Keratinocyte (primary cell): ENCODE results near the gene SCUBE1. TPM values are rescaled to one million over a fixed set of nuclear protein-coding genes. Genes with fewer than 3 reads are reported as not detected.

Experiments
- DNase-seq: peaks from one replicate; pipeline ENCODE4 v3.0.0-alpha.2; 2011; ENCODE audit warnings: low read depth, missing footprints, low spot score
- FAIRE-seq: peaks from 2 replicates; lab custom pipeline; 2011; peaks lifted over from hg19 to GRCh38; lab: Jason Lieb, UNC
- H2AFZ ChIP-seq: 2 replicates; pipeline ENCODE4 v1.6.0; 2012; ENCODE audit warnings: low read length, control low read depth, inconsistent platforms; ENCODE audit not compliant: control insufficient read depth
- H3K27ac ChIP-seq: 2 replicates; pipeline ENCODE4 v1.5.1; 2011; ENCODE audit warnings: low read length; ENCODE audit not compliant: control insufficient read depth, insufficient read depth
- H3K27me3 ChIP-seq: 3 replicates; pipeline ENCODE4 v1.6.0; 2011; ENCODE audit warnings: low read length; ENCODE audit not compliant: control insufficient read depth, insufficient read depth; ENCODE audit errors: extremely low read depth
- H3K36me3 ChIP-seq, 2 experiments: 2 replicates in 1 of 2; 3 replicates in 1 of 2; pipeline ENCODE4 v1.5.1; 2011; ENCODE audit warnings: low read length in 2 of 2, mild to moderate bottlenecking in 1 of 2; ENCODE audit not compliant: control insufficient read depth in 2 of 2, insufficient read depth in 2 of 2; ENCODE audit errors: extremely low read depth in 1 of 2
- H3K4me1 ChIP-seq: 3 replicates; pipeline ENCODE4 v1.5.1; 2011; ENCODE audit warnings: low read length; ENCODE audit not compliant: control insufficient read depth, insufficient read depth; ENCODE audit errors: extremely low read depth
- H3K4me2 ChIP-seq: 3 replicates; pipeline ENCODE4 v1.6.0; 2011; ENCODE audit warnings: low read depth, low read length; ENCODE audit not compliant: control insufficient read depth, insufficient read depth; ENCODE audit errors: extremely low read depth
- H3K4me3 ChIP-seq, 3 experiments: fragments of 200-600 bp in 1 of 3; sonication (generic) in 1 of 3; 2 replicates in 2 of 3; 3 replicates in 1 of 3; pipeline ENCODE4 v1.5.1; 2011 to 2016; ENCODE audit warnings: low read length in 3 of 3, mild to moderate bottlenecking in 3 of 3, control low read depth in 2 of 3, inconsistent platforms in 1 of 3, low read depth in 1 of 3, mixed read lengths in 1 of 3, mixed run types in 1 of 3, moderate library complexity in 1 of 3; ENCODE audit not compliant: control insufficient read depth in 2 of 3, insufficient read depth in 2 of 3; ENCODE audit errors: extremely low read depth in 1 of 3
- H3K79me2 ChIP-seq: 2 replicates; pipeline ENCODE4 v1.6.0; 2012; ENCODE audit warnings: low read length; ENCODE audit not compliant: control insufficient read depth, insufficient read depth
- H3K9ac ChIP-seq: 3 replicates; pipeline ENCODE4 v1.6.0; 2011; ENCODE audit warnings: low read length; ENCODE audit not compliant: control insufficient read depth, insufficient read depth; ENCODE audit errors: extremely low read depth
- H3K9me1 ChIP-seq: 3 replicates; pipeline ENCODE4 v1.6.0; 2011; ENCODE audit warnings: low read length; ENCODE audit not compliant: control insufficient read depth, insufficient read depth; ENCODE audit errors: extremely low read depth
- H3K9me3 ChIP-seq: 2 replicates; pipeline ENCODE4 v1.5.1; 2012; ENCODE audit warnings: low read depth, low read length; ENCODE audit not compliant: control insufficient read depth
- H4K20me1 ChIP-seq: 3 replicates; pipeline ENCODE4 v1.6.0; 2011; ENCODE audit warnings: low read length; ENCODE audit not compliant: control insufficient read depth, insufficient read depth; ENCODE audit errors: extremely low read depth
- CTCF ChIP-seq, 3 experiments: IDR thresholded peaks in 1 of 3; conservative IDR thresholded peaks in 1 of 3; optimal IDR thresholded peaks in 1 of 3; 2 replicates in 2 of 3; 3 replicates in 1 of 3; pipeline versions ENCODE3 to v1.5.1; 2011; ENCODE audit warnings: low read length in 3 of 3, mild to moderate bottlenecking in 3 of 3, moderate library complexity in 2 of 3, control low read depth in 1 of 3, inconsistent platforms in 1 of 3; ENCODE audit not compliant: insufficient read depth in 2 of 3; ENCODE audit errors: extremely low read depth in 1 of 3
- EZH2 ChIP-seq: IDR thresholded peaks from one replicate; pipeline ENCODE4 v1.6.1; 2012; ENCODE audit warnings: inconsistent platforms, mild to moderate bottlenecking, low read length, moderate library complexity
- dilution Hi-C: fragments of 300-500 bp; cut with MboI; formaldehyde crosslinking; loops from one replicate; pipeline ENCODE4 v1.7.0; 2020; ENCODE audit warnings: low sequenced_read_pairs; ENCODE audit not compliant: extremely low pct_ligation_motif_present
- polyA plus RNA-seq, 5 experiments: library from polyadenylated mRNA; depleted of rRNA in 3 of 5; stranded (reverse) in 3 of 5; stranded (forward) in 1 of 5; unstranded in 1 of 5; fragments of >200 nt; gene quantifications; 1 replicate in 1 of 5; 2 replicates in 3 of 5; 3 replicates in 1 of 5; pipeline versions ENCODE4 v1.2.1 to v1.2.3, GENCODE V29; 2011 to 2012; ENCODE audit warnings: missing spikeins in 2 of 5, low read depth in 1 of 5, low replicate concordance in 1 of 5

SCUBE1 gene
- polyA plus RNA-seq, 1 donor (not counting 4 experiments of a cell fraction or from before 2014, with no cell fraction given): not detected

GRCh38 chr22:43303166-43303565 is 40.0 kb downstream of the SCUBE1 start:
- no peaks in the 10 kb centered on the region for H3K4me1 ChIP-seq
- H3K27ac ChIP-seq: no peak overlapping the region
- FAIRE-seq (no peak), DNase-seq (no peak)
- H3K79me2 ChIP-seq: no peaks in the 10 kb centered on the region
- H3K9me1 ChIP-seq: no peaks in the 10 kb centered on the region
- H3K9ac ChIP-seq: no peak overlapping the region
- H3K36me3 ChIP-seq: no peaks in the 10 kb centered on the region
- H3K4me2 ChIP-seq: no peak overlapping the region
- TF ChIP-seq CTCF (optimal IDR thresholded peaks at IDR 0.05 in 1 of 3, IDR thresholded peaks at IDR 0.05 in 1 of 3, conservative IDR thresholded peaks at IDR 0.05 in 1 of 3; ENCODE audit: extremely low read depth in 1 of 3, insufficient read depth in 2 of 3, low read length in 3 of 3) (no peak), EZH2 (no peak)
- H3K9me3 ChIP-seq: no peaks in the 10 kb centered on the region
- no peak overlapping the region for H2AFZ ChIP-seq
- no peaks in the 10 kb centered on the region for H4K20me1 ChIP-seq
- H3K27me3 ChIP-seq: peaks cover 9% of the 10 kb centered on the region
- H3K4me3 ChIP-seq: no peak overlapping the region
- dilution Hi-C loops: no loop called here

GRCh38 chr22:43302531-43303041 is 40.6 kb downstream of the SCUBE1 start:
- DNase-seq (no peak), FAIRE-seq (no peak)
- Histone ChIP-seq H3K27me3 (peaks cover 9% of the 10 kb centered on the region), H4K20me1 (no peaks in the 10 kb centered on the region), H3K9me1 (no peaks in the 10 kb centered on the region), H3K79me2 (no peaks in the 10 kb centered on the region), H3K4me2 (no peak overlapping the region), H2AFZ (no peak overlapping the region), H3K4me3 (no peak overlapping the region), H3K9me3 (no peaks in the 10 kb centered on the region), H3K27ac (no peak overlapping the region), H3K9ac (no peak overlapping the region), H3K36me3 (no peaks in the 10 kb centered on the region), H3K4me1 (no peaks in the 10 kb centered on the region)
- no peak for TF ChIP-seq CTCF (optimal IDR thresholded peaks at IDR 0.05 in 1 of 3, IDR thresholded peaks at IDR 0.05 in 1 of 3, conservative IDR thresholded peaks at IDR 0.05 in 1 of 3; ENCODE audit: extremely low read depth in 1 of 3, insufficient read depth in 2 of 3, low read length in 3 of 3)
- no peak for TF ChIP-seq EZH2
- dilution Hi-C loops: no loop called here
